HG02943 (cell line): ENCODE measurements around the gene CELF5.
"Not testable (repeated sequence)": the region's sequence is repeated elsewhere in the genome, so short reads cannot be mapped to it uniquely, and the experiment has no call there.

Experiments
- ATAC-seq: cut with Tn5 transposase; IDR thresholded peaks from one replicate; pipeline ENCODE4 v1.9.1; 2021; ENCODE audit warnings: mild to moderate bottlenecking, low read depth, moderate library complexity; ENCODE audit not compliant: unreplicated experiment

The CELF5 gene

GRCh38 chr19:3189702-3190469, 34.6 kb upstream of the CELF5 start:
- ATAC-seq, result no peak

GRCh38 chr19:3190470-3190770, 34.0 kb upstream of the CELF5 start:
- ATAC-seq, result no peak

GRCh38 chr19:3190921-3191805, 33.3 kb upstream of the CELF5 start:
- ATAC-seq, result no peak

- not testable (repeated sequence) for ATAC-seq
These were observed 32.7 kb upstream of the CELF5 start for GRCh38 chr19:3191806-3192104.

- ATAC-seq, result no peak
These were observed 32.2 kb upstream of the CELF5 start for GRCh38 chr19:3192228-3192635.

GRCh38 chr19:3192684-3193083, 31.8 kb upstream of the CELF5 start:
- no peak for ATAC-seq

- ATAC-seq, result no peak
These were observed 31.0 kb upstream of the CELF5 start for GRCh38 chr19:3193256-3194105.

- no peak for ATAC-seq
These were observed 30.1 kb upstream of the CELF5 start for GRCh38 chr19:3194106-3195087.

GRCh38 chr19:3196064-3196932, 28.2 kb upstream of the CELF5 start:
- ATAC-seq, result no peak

GRCh38 chr19:3196933-3197205, 27.6 kb upstream of the CELF5 start:
- no peak for ATAC-seq

- ATAC-seq, result no peak
These were observed 25.4 kb upstream of the CELF5 start for GRCh38 chr19:3198901-3199700.

GRCh38 chr19:3201072-3201700, 23.3 kb upstream of the CELF5 start:
- no peak for ATAC-seq

GRCh38 chr19:3201911-3202310, 22.6 kb upstream of the CELF5 start:
- ATAC-seq, result no peak

- no peak for ATAC-seq
These were observed 22.1 kb upstream of the CELF5 start for GRCh38 chr19:3202346-3202745.

GRCh38 chr19:3202895-3203294, 21.6 kb upstream of the CELF5 start:
- not testable (repeated sequence) for ATAC-seq

GRCh38 chr19:3203805-3204645, 20.4 kb upstream of the CELF5 start:
- ATAC-seq, result no peak

GRCh38 chr19:3204646-3205275, 19.7 kb upstream of the CELF5 start:
- no peak for ATAC-seq
